ENCODE data around the gene RXRB. TPM values are rescaled to one million over a fixed set of nuclear protein-coding genes. Genes with fewer than 3 reads are reported as not detected.

Gene RXRB
- total RNA-seq, 4 donors from 2014 or later, result 13.9 to 26.7 (median 16.7) TPM

DNA sequence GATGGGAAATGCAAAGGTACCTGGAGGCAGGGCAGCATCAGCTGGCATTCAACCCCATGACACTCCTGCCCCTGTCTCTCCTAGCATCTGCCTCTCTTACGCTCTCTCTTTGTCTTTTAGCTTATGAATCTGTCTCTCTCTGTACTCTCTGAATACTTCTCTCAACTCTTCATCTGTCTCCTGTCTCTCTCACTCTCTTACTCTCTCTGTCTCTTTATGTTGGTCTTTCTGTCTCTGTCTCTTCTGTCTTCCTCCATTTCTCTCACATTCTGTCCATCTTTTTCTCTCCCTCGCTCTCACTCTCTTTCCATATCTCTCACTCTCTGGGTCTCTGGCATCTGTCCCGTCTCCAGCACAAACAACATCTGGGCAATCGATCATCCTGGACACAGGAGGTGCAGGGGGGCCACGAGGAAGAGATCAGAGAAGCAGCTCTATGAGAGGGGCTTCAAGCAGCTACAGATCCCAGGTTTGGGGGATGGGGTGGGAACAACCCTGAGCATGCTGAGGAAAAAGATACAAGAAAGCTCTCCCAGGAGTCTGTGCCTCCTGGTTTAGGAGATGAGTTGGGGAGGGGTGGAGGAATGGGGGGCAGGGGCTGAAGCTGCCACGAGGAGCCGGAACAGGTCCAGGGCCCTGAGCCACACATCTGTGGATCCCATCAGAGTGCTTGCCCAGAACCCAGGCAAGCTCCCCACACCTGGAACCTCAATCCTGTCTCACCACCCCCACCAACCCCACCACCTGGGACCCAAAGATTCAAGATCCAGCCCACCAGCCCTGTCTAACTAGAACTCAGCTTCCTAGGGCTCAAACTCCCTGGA, 10.6 kb downstream of the RXRB start:
- Histone ChIP-seq H3K36me3 (peaks cover 0 to 13% (median 7%) of the 10 kb centered on the region in 3 donors), H3K27me3 (peaks cover 0 to 65% (median 6%) of the 10 kb centered on the region in 4 donors), H3K27ac (no peak overlapping the region), H3K9me3 (no peaks in the 10 kb centered on the region), H3K4me1 (peaks cover 13 to 20% (median 13%) of the 10 kb centered on the region in 3 donors), H3K4me3 (no peak overlapping the region)
- WGBS, 2 donors, result 51 to 64% methylated on average over 7 of the region's 7 CpGs
- no peak for DNase-seq
- intact Hi-C loops (cut with DNase I), result no loop called here
- TF ChIP-seq, protein P1, sequence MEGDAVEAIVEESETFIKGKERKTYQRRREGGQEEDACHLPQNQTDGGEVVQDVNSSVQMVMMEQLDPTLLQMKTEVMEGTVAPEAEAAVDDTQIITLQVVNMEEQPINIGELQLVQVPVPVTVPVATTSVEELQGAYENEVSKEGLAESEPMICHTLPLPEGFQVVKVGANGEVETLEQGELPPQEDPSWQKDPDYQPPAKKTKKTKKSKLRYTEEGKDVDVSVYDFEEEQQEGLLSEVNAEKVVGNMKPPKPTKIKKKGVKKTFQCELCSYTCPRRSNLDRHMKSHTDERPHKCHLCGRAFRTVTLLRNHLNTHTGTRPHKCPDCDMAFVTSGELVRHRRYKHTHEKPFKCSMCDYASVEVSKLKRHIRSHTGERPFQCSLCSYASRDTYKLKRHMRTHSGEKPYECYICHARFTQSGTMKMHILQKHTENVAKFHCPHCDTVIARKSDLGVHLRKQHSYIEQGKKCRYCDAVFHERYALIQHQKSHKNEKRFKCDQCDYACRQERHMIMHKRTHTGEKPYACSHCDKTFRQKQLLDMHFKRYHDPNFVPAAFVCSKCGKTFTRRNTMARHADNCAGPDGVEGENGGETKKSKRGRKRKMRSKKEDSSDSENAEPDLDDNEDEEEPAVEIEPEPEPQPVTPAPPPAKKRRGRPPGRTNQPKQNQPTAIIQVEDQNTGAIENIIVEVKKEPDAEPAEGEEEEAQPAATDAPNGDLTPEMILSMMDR (IDR thresholded peaks at IDR 0.05), result no peak
- no peak for TF ChIP-seq POLR2A (IDR thresholded peaks at IDR 0.05)

GRCh38 chr6:33189164-33189563, 11.3 kb downstream of the RXRB start:
- H3K4me1 ChIP-seq, result peaks cover 13 to 20% (median 13%) of the 10 kb centered on the region in 3 donors
- peaks cover 0 to 65% (median 6%) of the 10 kb centered on the region in 4 donors for H3K27me3 ChIP-seq
- H3K27ac ChIP-seq, result no peak overlapping the region
- DNase-seq, result no peak
- intact Hi-C loops (cut with DNase I), result no loop called here
- H3K36me3 ChIP-seq, result peaks cover 0 to 6% (median 2%) of the 10 kb centered on the region in 3 donors
- 83 to 89% methylated on average over 1 to 7 of the region's 8 CpGs for WGBS, 2 donors
- H3K9me3 ChIP-seq, result no peaks in the 10 kb centered on the region
- no peak overlapping the region for H3K4me3 ChIP-seq
- TF ChIP-seq, protein P1 (IDR thresholded peaks at IDR 0.05), result no peak
- TF ChIP-seq POLR2A (IDR thresholded peaks at IDR 0.05), result no peak

DNA sequence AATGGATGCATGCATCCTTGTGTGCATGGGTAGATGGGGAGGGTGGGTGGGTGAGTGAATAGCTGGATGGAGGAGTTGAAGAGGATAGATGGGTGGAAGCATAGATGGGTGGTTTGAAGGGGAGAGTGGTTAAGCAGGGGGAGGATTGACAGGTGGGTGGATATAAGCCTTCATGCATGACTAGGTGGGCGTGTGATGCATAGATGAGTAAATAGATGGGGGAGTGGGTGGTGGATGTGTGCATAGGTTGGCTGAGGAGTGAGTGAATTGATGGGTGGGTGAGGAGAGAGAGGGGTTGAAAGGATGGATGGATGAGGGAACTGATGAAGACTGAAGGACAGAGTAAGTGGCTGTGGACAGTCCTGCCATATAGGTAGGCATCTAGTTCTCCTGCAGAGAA, 12.7 kb downstream of the RXRB start:
- Histone ChIP-seq H3K36me3 (no peaks in the 10 kb centered on the region), H3K4me3 (no peak overlapping the region), H3K9me3 (no peaks in the 10 kb centered on the region), H3K4me1 (peaks cover 9 to 11% (median 11%) of the 10 kb centered on the region in 3 donors), H3K27me3 (peaks cover 0 to 62% (median 6%) of the 10 kb centered on the region in 4 donors), H3K27ac (no peak overlapping the region)
- intact Hi-C loops (cut with DNase I), result no loop called here
- TF ChIP-seq POLR2A (IDR thresholded peaks at IDR 0.05), result no peak
- TF ChIP-seq, protein P1 (IDR thresholded peaks at IDR 0.05), result no peak
- no peak for DNase-seq
- 75 to 76% methylated on average over 1 of the region's 1 CpG for WGBS, 2 donors

DNA sequence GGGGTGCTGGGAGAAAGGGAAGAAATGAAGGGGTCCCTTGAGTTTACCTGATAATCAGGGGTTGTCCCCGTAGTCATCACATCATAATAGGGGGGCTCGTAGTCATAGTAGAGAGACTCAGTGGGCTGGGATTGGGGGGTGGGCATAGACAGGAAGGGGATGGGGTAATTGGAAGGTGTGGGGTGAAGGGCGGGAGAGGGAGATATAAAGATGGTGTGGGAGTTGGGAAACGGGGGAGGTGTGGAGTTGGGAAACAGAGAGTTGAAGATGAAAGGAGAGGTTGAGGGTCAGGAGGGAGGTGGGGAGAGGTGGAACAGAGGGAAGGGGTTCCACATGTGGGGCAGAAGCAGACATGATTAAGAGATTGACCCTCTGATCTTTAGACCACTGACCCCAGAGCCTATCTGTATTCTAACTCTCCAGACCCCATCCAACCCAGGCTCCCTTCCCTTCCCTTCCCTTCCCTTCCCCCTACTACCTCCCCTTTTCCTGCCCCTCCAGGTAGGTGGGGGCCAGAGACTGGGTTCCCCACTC, 14.7 kb downstream of the RXRB start:
- no peak for DNase-seq
- H3K9me3 ChIP-seq, result no peaks in the 10 kb centered on the region
- H3K4me1 ChIP-seq, result no peaks in the 10 kb centered on the region
- H3K27ac ChIP-seq, result no peak overlapping the region
- 86 to 89% methylated on average over 4 of the region's 4 CpGs for WGBS, 2 donors
- TF ChIP-seq, protein P1 (IDR thresholded peaks at IDR 0.05), result no peak
- TF ChIP-seq POLR2A (IDR thresholded peaks at IDR 0.05), result no peak
- no peak overlapping the region for H3K4me3 ChIP-seq
- intact Hi-C loops (cut with DNase I), result no loop called here
- H3K27me3 ChIP-seq, result peaks cover 0 to 42% (median 0%) of the 10 kb centered on the region in 4 donors
- H3K36me3 ChIP-seq, result no peaks in the 10 kb centered on the region

DNA sequence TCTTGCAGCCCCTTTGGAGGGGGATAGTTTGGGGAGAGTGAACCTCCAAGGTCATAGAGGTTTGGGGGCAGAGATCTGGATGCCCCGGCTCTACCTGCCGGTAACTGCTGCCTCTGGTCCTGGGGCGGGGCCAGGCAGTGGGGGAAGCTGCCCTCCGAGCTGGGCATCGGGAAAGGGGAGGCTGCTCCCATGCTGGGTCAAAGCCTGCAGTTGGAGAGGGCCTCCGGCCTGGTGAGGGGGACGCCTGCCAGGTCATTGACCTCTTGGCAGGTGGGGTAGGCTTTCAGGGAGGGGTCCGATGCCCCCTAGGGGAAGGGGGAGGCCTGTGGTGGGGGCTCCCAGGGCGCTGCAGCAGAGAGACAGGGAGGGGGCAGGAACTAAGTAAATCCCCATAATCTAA, 15.3 kb downstream of the RXRB start:
- 61 to 83% methylated on average over 1 to 3 of the region's 9 CpGs for WGBS, 2 donors
- Histone ChIP-seq H3K27me3 (peaks cover 0 to 36% (median 0%) of the 10 kb centered on the region in 4 donors), H3K27ac (no peak overlapping the region), H3K36me3 (no peaks in the 10 kb centered on the region), H3K4me1 (no peaks in the 10 kb centered on the region), H3K9me3 (no peaks in the 10 kb centered on the region), H3K4me3 (no peak overlapping the region)
- intact Hi-C loops (cut with DNase I), result no loop called here
- no peak for DNase-seq
- no peak for TF ChIP-seq POLR2A (IDR thresholded peaks at IDR 0.05)
- TF ChIP-seq, protein P1 (IDR thresholded peaks at IDR 0.05), result no peak
